ENCODE data around the gene SH3BGRL2.
"Not testable (repeated sequence)": the region's sequence is repeated elsewhere in the genome, so short reads cannot be mapped to it uniquely, and the experiment has no call there.

SH3BGRL2 gene

DNA sequence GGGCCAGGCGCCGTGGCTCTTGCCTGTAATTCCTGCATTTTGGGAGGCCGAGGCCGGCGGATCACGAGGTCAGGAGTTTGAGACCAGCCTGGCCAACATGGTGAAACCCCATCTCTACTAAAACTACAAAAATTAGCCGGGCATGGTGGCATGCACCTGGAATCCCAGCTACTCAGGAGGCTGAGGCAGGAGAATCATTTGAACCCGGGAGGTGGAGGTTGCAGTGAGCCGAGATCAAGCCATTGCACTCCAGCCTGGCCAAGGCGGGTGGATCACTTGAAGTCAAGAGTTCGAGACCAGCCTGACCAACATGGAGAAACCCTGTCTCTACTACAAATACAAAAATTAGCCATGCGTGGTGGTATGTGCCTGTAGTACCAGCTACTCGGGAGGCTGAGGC is 12.7 kb upstream of the SH3BGRL2 start:
- not testable (repeated sequence) for H3K79me2 ChIP-seq (ENCODE audit: control insufficient read depth, insufficient read depth, low read length); DNase-seq; H2AK5ac ChIP-seq (ENCODE audit: low read length); H4K5ac ChIP-seq (ENCODE audit: low read length); H3K18ac ChIP-seq (ENCODE audit: low read length); H3K4me1 ChIP-seq (ENCODE audit: control insufficient read depth, low read depth, low read length); H3K23ac ChIP-seq (ENCODE audit: low read length); H3K4me2 ChIP-seq (ENCODE audit: low read length); H2BK15ac ChIP-seq (replicated peaks; ENCODE audit: low read depth); H4K8ac ChIP-seq (ENCODE audit: low read depth, low read length); H2BK5ac ChIP-seq (ENCODE audit: low read length); H3K56ac ChIP-seq (ENCODE audit: low read length); H3K4me3 ChIP-seq (ENCODE audit: low read length); H2BK120ac ChIP-seq (ENCODE audit: low read depth, low read length); H3K36me3 ChIP-seq (ENCODE audit: control insufficient read depth, insufficient read depth, low read length); H3K27me3 ChIP-seq (ENCODE audit: insufficient read depth, low read length, poor library complexity); H3K79me1 ChIP-seq (ENCODE audit: low read length); H3K9ac ChIP-seq (ENCODE audit: low read length); H3K27ac ChIP-seq (ENCODE audit: low read depth, low read length); H3K4ac ChIP-seq (ENCODE audit: low read depth, low read length)
- no CpG with 5 or more reads among the region's 13 CpGs for WGBS (ENCODE audit: extremely low coverage, insufficient coverage, low lambda C conversion rate)

DNA sequence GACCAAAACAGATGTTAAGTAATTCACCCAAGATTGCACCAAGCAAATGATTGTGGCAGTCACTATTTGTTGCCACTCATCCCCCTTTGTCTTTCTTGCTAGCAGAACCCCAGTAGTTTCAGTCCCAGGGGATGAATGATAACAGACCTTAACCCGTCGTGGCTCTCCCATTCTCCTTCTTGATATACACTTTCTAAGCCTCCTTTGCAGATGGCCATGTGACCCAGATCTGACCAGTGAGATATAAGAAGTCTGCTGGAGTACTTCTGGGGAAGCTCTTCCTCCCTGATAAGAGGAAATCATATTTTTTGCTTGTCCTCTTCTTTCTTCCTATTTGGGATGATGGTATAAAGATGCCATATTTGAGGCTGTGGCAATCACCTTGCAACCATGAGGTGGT is 9.6 kb upstream of the SH3BGRL2 start:
- Histone ChIP-seq H2BK120ac (ENCODE audit: low read depth, low read length) (no peak overlapping the region), H3K56ac (ENCODE audit: low read length) (no peak overlapping the region), H3K79me2 (ENCODE audit: control insufficient read depth, insufficient read depth, low read length) (no peaks in the 10 kb centered on the region), H3K4me2 (ENCODE audit: low read length) (no peak overlapping the region), H3K4ac (ENCODE audit: low read depth, low read length) (no peak overlapping the region), H3K9ac (ENCODE audit: low read length) (no peak overlapping the region), H3K36me3 (ENCODE audit: control insufficient read depth, insufficient read depth, low read length) (no peaks in the 10 kb centered on the region), H4K5ac (ENCODE audit: low read length) (no peak overlapping the region), H3K23ac (ENCODE audit: low read length) (no peak overlapping the region), H3K4me3 (ENCODE audit: low read length) (no peak overlapping the region), H2BK5ac (ENCODE audit: low read length) (no peak overlapping the region), H3K27me3 (ENCODE audit: insufficient read depth, low read length, poor library complexity) (no peaks in the 10 kb centered on the region), H2AK5ac (ENCODE audit: low read length) (no peak overlapping the region), H3K18ac (ENCODE audit: low read length) (no peak overlapping the region), H2BK15ac (replicated peaks; ENCODE audit: low read depth) (no peak overlapping the region), H3K79me1 (ENCODE audit: low read length) (no peaks in the 10 kb centered on the region), H3K27ac (ENCODE audit: low read depth, low read length) (no peak overlapping the region), H4K8ac (ENCODE audit: low read depth, low read length) (no peak overlapping the region), H3K4me1 (ENCODE audit: control insufficient read depth, low read depth, low read length) (no peaks in the 10 kb centered on the region)
- DNase-seq: no peak
- no CpG with 5 or more reads among the region's 2 CpGs for WGBS (ENCODE audit: extremely low coverage, insufficient coverage, low lambda C conversion rate)

DNA sequence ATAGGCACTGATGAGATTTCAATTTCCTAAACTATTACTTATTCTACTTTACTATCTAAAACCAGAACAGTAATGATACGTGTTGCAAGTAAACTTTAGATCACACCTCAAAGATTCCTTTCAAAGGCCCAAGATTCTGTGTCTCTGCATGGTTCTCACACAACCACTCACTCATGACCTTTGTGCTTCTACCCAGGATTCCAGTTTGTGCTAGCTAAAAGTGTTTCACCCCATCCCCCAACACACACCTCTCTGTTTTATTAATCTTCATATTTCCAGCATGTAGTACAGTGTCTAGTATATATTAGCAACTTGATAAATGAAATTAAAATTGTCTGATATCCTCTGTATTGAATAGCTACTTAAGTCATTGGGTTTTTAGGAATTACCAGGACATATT is 8.8 kb upstream of the SH3BGRL2 start:
- no peak overlapping the region for H2BK120ac ChIP-seq (ENCODE audit: low read depth, low read length)
- H4K8ac ChIP-seq (ENCODE audit: low read depth, low read length): no peak overlapping the region
- H2BK15ac ChIP-seq (replicated peaks; ENCODE audit: low read depth): no peak overlapping the region
- H3K23ac ChIP-seq (ENCODE audit: low read length): no peak overlapping the region
- no peak overlapping the region for H2AK5ac ChIP-seq (ENCODE audit: low read length)
- H3K79me1 ChIP-seq (ENCODE audit: low read length): no peaks in the 10 kb centered on the region
- no CpG with 5 or more reads among the region's 1 CpG for WGBS (ENCODE audit: extremely low coverage, insufficient coverage, low lambda C conversion rate)
- no peak overlapping the region for H3K4me2 ChIP-seq (ENCODE audit: low read length)
- H3K9ac ChIP-seq (ENCODE audit: low read length): no peak overlapping the region
- H3K4me1 ChIP-seq (ENCODE audit: control insufficient read depth, low read depth, low read length): no peaks in the 10 kb centered on the region
- H3K4ac ChIP-seq (ENCODE audit: low read depth, low read length): no peak overlapping the region
- H3K79me2 ChIP-seq (ENCODE audit: control insufficient read depth, insufficient read depth, low read length): no peaks in the 10 kb centered on the region
- no peak overlapping the region for H2BK5ac ChIP-seq (ENCODE audit: low read length)
- H3K27me3 ChIP-seq (ENCODE audit: insufficient read depth, low read length, poor library complexity): no peaks in the 10 kb centered on the region
- no peaks in the 10 kb centered on the region for H3K36me3 ChIP-seq (ENCODE audit: control insufficient read depth, insufficient read depth, low read length)
- no peak overlapping the region for H3K18ac ChIP-seq (ENCODE audit: low read length)
- H3K4me3 ChIP-seq (ENCODE audit: low read length): no peak overlapping the region
- H3K56ac ChIP-seq (ENCODE audit: low read length): no peak overlapping the region
- H4K5ac ChIP-seq (ENCODE audit: low read length): no peak overlapping the region
- no peak for DNase-seq
- H3K27ac ChIP-seq (ENCODE audit: low read depth, low read length): no peak overlapping the region

DNA sequence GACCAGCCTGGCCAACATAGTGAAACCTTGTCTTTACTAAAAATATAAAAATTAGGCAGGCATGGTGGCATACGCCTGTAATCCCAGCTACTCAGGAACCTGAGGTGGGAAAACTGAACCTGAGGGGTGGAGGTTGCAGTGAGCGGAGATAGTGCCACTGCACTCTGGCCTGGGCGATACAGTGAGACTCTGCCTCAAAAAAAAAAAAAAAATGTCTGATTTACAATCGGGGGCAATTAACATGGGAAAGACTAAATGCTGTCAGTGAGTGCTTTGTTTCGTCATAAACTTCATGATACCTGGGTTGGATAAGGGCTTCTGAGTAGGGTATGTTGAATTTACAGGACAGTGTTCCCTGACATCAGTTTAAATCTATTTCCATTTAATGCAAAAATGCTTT is 8.0 kb upstream of the SH3BGRL2 start:
- no peak overlapping the region for H4K8ac ChIP-seq (ENCODE audit: low read depth, low read length)
- no peak overlapping the region for H3K4ac ChIP-seq (ENCODE audit: low read depth, low read length)
- DNase-seq: no peak
- H3K4me2 ChIP-seq (ENCODE audit: low read length): no peak overlapping the region
- no peaks in the 10 kb centered on the region for H3K27me3 ChIP-seq (ENCODE audit: insufficient read depth, low read length, poor library complexity)
- no peak overlapping the region for H2BK5ac ChIP-seq (ENCODE audit: low read length)
- no peak overlapping the region for H3K23ac ChIP-seq (ENCODE audit: low read length)
- no peak overlapping the region for H4K5ac ChIP-seq (ENCODE audit: low read length)
- no peaks in the 10 kb centered on the region for H3K36me3 ChIP-seq (ENCODE audit: control insufficient read depth, insufficient read depth, low read length)
- H3K18ac ChIP-seq (ENCODE audit: low read length): no peak overlapping the region
- no peak overlapping the region for H3K4me3 ChIP-seq (ENCODE audit: low read length)
- H2AK5ac ChIP-seq (ENCODE audit: low read length): no peak overlapping the region
- H3K4me1 ChIP-seq (ENCODE audit: control insufficient read depth, low read depth, low read length): no peaks in the 10 kb centered on the region
- H3K79me2 ChIP-seq (ENCODE audit: control insufficient read depth, insufficient read depth, low read length): no peaks in the 10 kb centered on the region
- H3K56ac ChIP-seq (ENCODE audit: low read length): no peak overlapping the region
- WGBS (ENCODE audit: extremely low coverage, insufficient coverage, low lambda C conversion rate): no CpG with 5 or more reads among the region's 5 CpGs
- H3K79me1 ChIP-seq (ENCODE audit: low read length): no peaks in the 10 kb centered on the region
- no peak overlapping the region for H3K27ac ChIP-seq (ENCODE audit: low read depth, low read length)
- no peak overlapping the region for H3K9ac ChIP-seq (ENCODE audit: low read length)
- H2BK15ac ChIP-seq (replicated peaks; ENCODE audit: low read depth): no peak overlapping the region
- no peak overlapping the region for H2BK120ac ChIP-seq (ENCODE audit: low read depth, low read length)

DNA sequence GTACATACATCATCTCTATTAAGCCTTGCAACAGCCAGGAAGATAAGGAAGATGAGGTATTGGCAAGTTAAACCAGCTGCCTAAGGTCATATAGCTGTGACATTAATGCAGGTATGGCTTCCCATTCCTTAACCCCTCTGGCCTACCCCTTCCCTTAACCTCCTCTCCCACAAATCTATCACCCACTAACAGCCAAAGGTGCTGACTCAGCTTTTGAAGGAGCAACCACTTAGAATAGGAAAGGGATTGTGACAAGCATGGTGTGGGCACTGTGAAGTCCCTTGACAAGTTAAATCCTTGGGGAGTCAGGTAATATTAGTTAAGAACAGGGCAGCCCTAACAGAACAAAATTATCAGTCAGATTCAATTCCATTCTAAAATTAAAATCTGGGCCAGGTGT is 5.4 kb upstream of the SH3BGRL2 start:
- no peak overlapping the region for H3K9ac ChIP-seq (ENCODE audit: low read length)
- H2AK5ac ChIP-seq (ENCODE audit: low read length): no peak overlapping the region
- no peaks in the 10 kb centered on the region for H3K36me3 ChIP-seq (ENCODE audit: control insufficient read depth, insufficient read depth, low read length)

DNA sequence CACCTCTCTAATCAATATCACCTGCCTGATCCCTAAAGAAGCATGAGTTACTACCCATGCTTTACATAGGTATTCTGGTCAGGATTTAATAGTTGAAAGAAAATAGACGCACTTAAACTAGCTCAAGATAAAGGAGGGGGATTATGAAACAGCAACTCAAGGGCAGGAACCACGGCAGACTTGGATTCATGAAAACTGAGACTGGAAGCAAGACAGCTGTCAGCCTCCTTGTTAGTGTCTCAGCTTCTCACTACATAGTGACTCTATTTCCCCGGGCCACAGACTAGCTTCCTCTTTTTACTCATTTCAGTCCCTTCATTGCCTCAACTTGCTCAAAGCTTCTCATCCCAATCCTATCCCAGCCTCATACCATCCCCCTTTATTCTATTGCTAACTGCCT is 4.3 kb upstream of the SH3BGRL2 start:
- no peak overlapping the region for H3K56ac ChIP-seq (ENCODE audit: low read length)
- no peak overlapping the region for H3K27ac ChIP-seq (ENCODE audit: low read depth, low read length)
- H2BK120ac ChIP-seq (ENCODE audit: low read depth, low read length): no peak overlapping the region
- H3K9ac ChIP-seq (ENCODE audit: low read length): no peak overlapping the region
- H3K79me1 ChIP-seq (ENCODE audit: low read length): no peaks in the 10 kb centered on the region
- H3K79me2 ChIP-seq (ENCODE audit: control insufficient read depth, insufficient read depth, low read length): no peaks in the 10 kb centered on the region
- H3K4me1 ChIP-seq (ENCODE audit: control insufficient read depth, low read depth, low read length): no peaks in the 10 kb centered on the region
- H3K18ac ChIP-seq (ENCODE audit: low read length): no peak overlapping the region
- no peak overlapping the region for H3K23ac ChIP-seq (ENCODE audit: low read length)
- no peak overlapping the region for H2BK5ac ChIP-seq (ENCODE audit: low read length)
- DNase-seq: no peak
- H2AK5ac ChIP-seq (ENCODE audit: low read length): no peak overlapping the region
- no peaks in the 10 kb centered on the region for H3K27me3 ChIP-seq (ENCODE audit: insufficient read depth, low read length, poor library complexity)
- WGBS (ENCODE audit: extremely low coverage, insufficient coverage, low lambda C conversion rate): no CpG with 5 or more reads among the region's 3 CpGs
- H3K4me3 ChIP-seq (ENCODE audit: low read length): no peak overlapping the region
- H3K4me2 ChIP-seq (ENCODE audit: low read length): no peak overlapping the region
- H3K4ac ChIP-seq (ENCODE audit: low read depth, low read length): no peak overlapping the region
- no peak overlapping the region for H2BK15ac ChIP-seq (replicated peaks; ENCODE audit: low read depth)
- no peaks in the 10 kb centered on the region for H3K36me3 ChIP-seq (ENCODE audit: control insufficient read depth, insufficient read depth, low read length)
- H4K5ac ChIP-seq (ENCODE audit: low read length): no peak overlapping the region
- H4K8ac ChIP-seq (ENCODE audit: low read depth, low read length): no peak overlapping the region

More for the DNA sequence above, 5.4 kb upstream of the SH3BGRL2 start:
- no peak overlapping the region for H3K4me3 ChIP-seq (ENCODE audit: low read length)
- no peaks in the 10 kb centered on the region for H3K79me1 ChIP-seq (ENCODE audit: low read length)
- no peaks in the 10 kb centered on the region for H3K4me1 ChIP-seq (ENCODE audit: control insufficient read depth, low read depth, low read length)
- H3K18ac ChIP-seq (ENCODE audit: low read length): no peak overlapping the region
- no peaks in the 10 kb centered on the region for H3K27me3 ChIP-seq (ENCODE audit: insufficient read depth, low read length, poor library complexity)
- no peak overlapping the region for H4K5ac ChIP-seq (ENCODE audit: low read length)
- H3K79me2 ChIP-seq (ENCODE audit: control insufficient read depth, insufficient read depth, low read length): no peaks in the 10 kb centered on the region
- no peak overlapping the region for H2BK5ac ChIP-seq (ENCODE audit: low read length)
- H3K56ac ChIP-seq (ENCODE audit: low read length): no peak overlapping the region
- H2BK120ac ChIP-seq (ENCODE audit: low read depth, low read length): no peak overlapping the region
- no peak overlapping the region for H3K27ac ChIP-seq (ENCODE audit: low read depth, low read length)
- no peak overlapping the region for H3K4ac ChIP-seq (ENCODE audit: low read depth, low read length)
- H3K4me2 ChIP-seq (ENCODE audit: low read length): no peak overlapping the region
- no peak for DNase-seq
- H3K23ac ChIP-seq (ENCODE audit: low read length): no peak overlapping the region
- no peak overlapping the region for H4K8ac ChIP-seq (ENCODE audit: low read depth, low read length)
- no peak overlapping the region for H2BK15ac ChIP-seq (replicated peaks; ENCODE audit: low read depth)

Data from mesendoderm (in vitro differentiated cells).